ENCODE results near the gene ZBTB37.
A peak's percentile ranks its signal among the peaks of the same experiment; 100 is the strongest.
"Not testable (repeated sequence)": the region's sequence is repeated elsewhere in the genome, so short reads cannot be mapped to it uniquely, and the experiment has no call there.

ZBTB37 gene

GRCh38 chr1:173868266-173869020, at the start of gene ZBTB37:
Gene ZBTB37 (plus strand): TSS chr1:173868380. CDS start chr1:173870226, 1,846 bp downstream.
- peak; percentile 91 for DNase-seq

- DNase-seq = no peak
These were observed 49.7 kb upstream of the ZBTB37 start for GRCh38 chr1:173818459-173818858.

GRCh38 chr1:173821680-173822079, 46.5 kb upstream of the ZBTB37 start:
- DNase-seq = no peak

- no peak for DNase-seq
These were observed 44.3 kb upstream of the ZBTB37 start for GRCh38 chr1:173823781-173824314.

- DNase-seq = peak; percentile 97
These were observed 43.7 kb upstream of the ZBTB37 start, which contains the start of the genes CENPL and DARS2 for GRCh38 chr1:173824315-173825081. Gene CENPL (minus strand): TSS chr1:173824883. CDS start chr1:173811299, 13,584 bp downstream. Gene DARS2 (plus strand): TSS chr1:173824673. CDS start chr1:173825230, 557 bp downstream.

GRCh38 chr1:173827611-173828010, 40.6 kb upstream of the ZBTB37 start:
- DNase-seq = no peak

- no peak for DNase-seq
These were observed 35.4 kb upstream of the ZBTB37 start for GRCh38 chr1:173832748-173833147.

GRCh38 chr1:173852105-173852504, 16.1 kb upstream of the ZBTB37 start:
- no peak for DNase-seq

GRCh38 chr1:173853074-173853473, 15.1 kb upstream of the ZBTB37 start:
- DNase-seq = no peak

- DNase-seq = no peak
These were observed 12.2 kb upstream of the ZBTB37 start for GRCh38 chr1:173856014-173856413.

GRCh38 chr1:173856903-173857302, 11.3 kb upstream of the ZBTB37 start:
- no peak for DNase-seq

- no peak for DNase-seq
These were observed 10.7 kb upstream of the ZBTB37 start for GRCh38 chr1:173857363-173857917.

- DNase-seq = not testable (repeated sequence)
These were observed 8.6 kb upstream of the ZBTB37 start for GRCh38 chr1:173859547-173859946.

- no peak for DNase-seq
These were observed 8.1 kb upstream of the ZBTB37 start for GRCh38 chr1:173860065-173860464.

- DNase-seq = no peak
These were observed 6.4 kb upstream of the ZBTB37 start for GRCh38 chr1:173861731-173862145.

GRCh38 chr1:173862146-173862768, 5.9 kb upstream of the ZBTB37 start:
- DNase-seq = not testable (repeated sequence)

GRCh38 chr1:173862769-173863223, 5.4 kb upstream of the ZBTB37 start:
- DNase-seq = no peak

GRCh38 chr1:173863224-173864161, 4.7 kb upstream of the ZBTB37 start:
- DNase-seq = no peak

- DNase-seq = no peak
These were observed 3.9 kb upstream of the ZBTB37 start for GRCh38 chr1:173864179-173864867.

- DNase-seq = no peak
These were observed 2.6 kb upstream of the ZBTB37 start for GRCh38 chr1:173865468-173866164.

Data from NCI-H510A (cell line).